KMS-11 (cell line): ENCODE measurements around the gene NXN.
"Not testable (repeated sequence)": the region's sequence is repeated elsewhere in the genome, so short reads cannot be mapped to it uniquely, and the experiment has no call there.

Source experiments
- H2AFZ ChIP-seq: fragments of 200-600 bp; sonication (generic); 2 replicates; pipeline ENCODE4 v1.6.1; 2016; ENCODE audit warnings: antibody characterized with exemption, mixed run types, low read depth
- H3K27ac ChIP-seq: fragments of 200-600 bp; sonication (generic); 2 replicates; pipeline ENCODE4 v1.6.1; 2016; ENCODE audit warnings: mild to moderate bottlenecking, mixed run types
- H3K27me3 ChIP-seq: fragments of 200-600 bp; sonication (generic); 2 replicates; pipeline ENCODE4 v1.6.1; 2017; ENCODE audit warnings: mild to moderate bottlenecking, low read depth, mixed run types, moderate library complexity; ENCODE audit not compliant: insufficient read depth
- H3K36me3 ChIP-seq: fragments of 200-600 bp; sonication (generic); 2 replicates; pipeline ENCODE4 v1.6.1; 2017; ENCODE audit warnings: mild to moderate bottlenecking, mixed run types; ENCODE audit not compliant: insufficient read depth
- H3K4me1 ChIP-seq: fragments of 200-600 bp; sonication (generic); 2 replicates; pipeline ENCODE4 v1.6.1; 2016; ENCODE audit warnings: mild to moderate bottlenecking, low read depth, mixed run types; ENCODE audit not compliant: poor library complexity, severe bottlenecking
- H3K4me2 ChIP-seq: fragments of 200-600 bp; sonication (generic); 2 replicates; pipeline ENCODE4 v1.7.0; 2016; ENCODE audit warnings: mild to moderate bottlenecking, mixed run types
- H3K4me3 ChIP-seq: fragments of 200-600 bp; sonication (generic); IDR thresholded peaks from 2 replicates; pipeline ENCODE4 v1.6.1; 2017; ENCODE audit warnings: low read depth, low read length, mixed read lengths; ENCODE audit not compliant: insufficient read depth
- H3K79me2 ChIP-seq: fragments of 200-600 bp; sonication (generic); 2 replicates; pipeline ENCODE4 v1.6.1; 2016; ENCODE audit warnings: low read depth, mixed run types; ENCODE audit not compliant: insufficient read depth
- H3K9ac ChIP-seq: fragments of 200-600 bp; sonication (generic); 2 replicates; pipeline ENCODE4 v1.6.1; 2016; ENCODE audit warnings: mild to moderate bottlenecking, mixed run types
- H4K20me1 ChIP-seq: fragments of 200-600 bp; sonication (generic); 2 replicates; pipeline ENCODE4 v1.6.1; 2016; ENCODE audit warnings: mild to moderate bottlenecking, mixed run types; ENCODE audit not compliant: insufficient read depth
- CTCF ChIP-seq: fragments of 200-600 bp; sonication (generic); conservative IDR thresholded peaks from 2 replicates; pipeline ENCODE4 v1.6.1; 2017; ENCODE audit warnings: low read depth, mild to moderate bottlenecking, antibody characterized with exemption, low read length, moderate library complexity, mixed read lengths

NXN gene

DNA sequence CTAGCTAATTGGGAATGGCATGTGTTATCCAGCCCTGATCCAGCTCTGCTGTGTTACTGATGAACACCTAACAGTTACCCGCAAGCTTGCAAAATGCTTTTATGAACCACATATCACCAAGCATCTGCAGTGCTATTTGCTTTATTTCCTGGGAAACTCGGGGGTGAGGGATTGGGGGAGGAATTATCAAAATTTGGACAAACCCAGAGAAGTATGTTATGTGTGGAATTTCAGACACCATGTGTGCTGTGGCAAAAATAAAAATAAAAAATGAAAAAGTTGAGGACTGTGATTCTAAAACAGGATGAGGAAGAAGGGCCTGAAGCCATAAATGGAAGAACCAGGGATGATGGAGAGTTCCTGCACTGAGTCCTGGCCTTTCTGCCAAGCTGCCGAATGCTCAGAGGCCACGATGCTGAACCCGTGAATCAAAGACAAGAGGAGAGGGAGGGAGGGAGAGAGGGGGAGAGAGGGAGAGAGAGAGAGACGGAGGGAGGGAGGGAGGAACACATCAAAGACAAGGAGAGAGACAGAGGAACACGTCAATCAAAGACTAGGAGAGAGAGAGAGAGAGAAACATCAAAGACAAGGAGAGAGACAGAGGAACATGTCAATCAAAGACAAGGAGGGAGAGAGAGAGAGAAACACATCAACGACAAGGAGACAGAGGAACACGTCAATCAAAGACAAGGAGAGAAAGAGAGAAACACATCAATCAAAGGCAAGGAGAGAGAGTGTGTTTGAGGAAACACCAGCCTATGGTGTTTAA, 107.6 kb downstream of the NXN start:
- Histone ChIP-seq H2AFZ (no peak overlapping the region), H3K4me3 (no peak overlapping the region), H4K20me1 (no peaks in the 10 kb centered on the region), H3K4me1 (no peaks in the 10 kb centered on the region), H3K27ac (no peak overlapping the region), H3K36me3 (no peaks in the 10 kb centered on the region), H3K9ac (no peak overlapping the region), H3K79me2 (no peaks in the 10 kb centered on the region), H3K27me3 (peaks cover 29% of the 10 kb centered on the region; the same call in 1 of the 2 replicates), H3K4me2 (no peak overlapping the region)
- no peak for TF ChIP-seq CTCF

DNA sequence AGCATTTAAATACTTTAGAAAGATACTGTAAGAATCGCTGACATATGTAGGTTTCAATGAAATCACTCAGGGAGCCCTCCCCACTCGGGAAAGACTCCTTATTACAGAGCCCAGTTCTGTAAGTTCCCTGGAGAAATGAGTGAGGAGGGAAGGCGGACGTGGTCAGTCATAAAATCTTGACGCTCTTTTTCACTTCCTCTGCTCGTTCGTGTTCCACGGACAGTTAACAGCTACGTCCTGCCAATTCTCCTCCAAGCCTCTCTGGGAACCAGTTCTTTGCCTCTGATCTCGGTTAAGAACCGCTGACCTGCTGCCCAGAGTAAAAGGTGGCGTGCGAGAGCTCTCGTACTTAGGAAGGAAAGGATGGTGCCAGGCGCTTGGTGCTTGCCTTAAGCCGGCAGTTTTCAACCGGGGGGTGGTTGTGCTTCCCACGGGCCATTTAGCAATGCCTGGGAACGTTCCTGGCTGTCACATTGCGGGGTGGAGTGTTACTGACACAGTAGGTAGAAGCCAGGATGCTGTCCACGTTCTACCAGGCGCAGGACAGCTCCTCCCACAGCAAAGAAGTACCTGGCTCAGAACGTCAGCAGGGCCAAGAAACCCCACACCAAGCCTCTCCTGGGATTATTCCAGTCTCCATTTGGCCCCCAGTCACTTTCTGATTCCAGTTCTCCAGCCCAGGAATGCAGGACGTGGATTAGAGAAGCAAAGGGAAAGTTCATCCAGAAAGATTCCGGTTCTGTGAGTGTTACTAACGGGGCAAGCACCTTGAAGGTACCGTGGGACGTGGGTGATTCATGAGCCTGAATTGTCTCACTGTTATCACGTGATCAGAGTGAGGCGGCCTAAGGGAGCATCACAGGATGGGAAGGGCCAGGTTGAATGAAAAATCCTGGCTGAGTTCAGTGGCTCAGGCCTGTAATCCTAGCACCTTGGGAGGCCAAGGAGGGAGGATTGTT, 109.7 kb downstream of the NXN start:
- Histone ChIP-seq H3K27ac (no peak overlapping the region), H4K20me1 (no peaks in the 10 kb centered on the region), H3K4me2 (no peak overlapping the region)

GRCh38 chr17:869086-869485, 110.5 kb downstream of the NXN start:
- no peak overlapping the region for H3K27ac ChIP-seq
- H3K4me2 ChIP-seq, result no peak overlapping the region
- H3K9ac ChIP-seq, result no peak overlapping the region
- no peak for TF ChIP-seq CTCF
- no peaks in the 10 kb centered on the region for H4K20me1 ChIP-seq
- H3K4me3 ChIP-seq, result no peak overlapping the region
- H3K4me1 ChIP-seq, result no peaks in the 10 kb centered on the region
- H3K36me3 ChIP-seq, result no peaks in the 10 kb centered on the region
- no peak overlapping the region for H2AFZ ChIP-seq
- H3K79me2 ChIP-seq, result no peaks in the 10 kb centered on the region
- peaks cover 26% of the 10 kb centered on the region; the same call in 1 of the 2 replicates for H3K27me3 ChIP-seq

More for the DNA sequence above, 109.7 kb downstream of the NXN start:
- H3K27me3 ChIP-seq, result peaks cover 26% of the 10 kb centered on the region; the same call in 1 of the 2 replicates
- no peak for TF ChIP-seq CTCF
- H3K9ac ChIP-seq, result no peak overlapping the region
- H3K36me3 ChIP-seq, result no peaks in the 10 kb centered on the region
- H3K79me2 ChIP-seq, result no peaks in the 10 kb centered on the region
- no peak overlapping the region for H2AFZ ChIP-seq
- H3K4me1 ChIP-seq, result no peaks in the 10 kb centered on the region
- no peak overlapping the region for H3K4me3 ChIP-seq

DNA sequence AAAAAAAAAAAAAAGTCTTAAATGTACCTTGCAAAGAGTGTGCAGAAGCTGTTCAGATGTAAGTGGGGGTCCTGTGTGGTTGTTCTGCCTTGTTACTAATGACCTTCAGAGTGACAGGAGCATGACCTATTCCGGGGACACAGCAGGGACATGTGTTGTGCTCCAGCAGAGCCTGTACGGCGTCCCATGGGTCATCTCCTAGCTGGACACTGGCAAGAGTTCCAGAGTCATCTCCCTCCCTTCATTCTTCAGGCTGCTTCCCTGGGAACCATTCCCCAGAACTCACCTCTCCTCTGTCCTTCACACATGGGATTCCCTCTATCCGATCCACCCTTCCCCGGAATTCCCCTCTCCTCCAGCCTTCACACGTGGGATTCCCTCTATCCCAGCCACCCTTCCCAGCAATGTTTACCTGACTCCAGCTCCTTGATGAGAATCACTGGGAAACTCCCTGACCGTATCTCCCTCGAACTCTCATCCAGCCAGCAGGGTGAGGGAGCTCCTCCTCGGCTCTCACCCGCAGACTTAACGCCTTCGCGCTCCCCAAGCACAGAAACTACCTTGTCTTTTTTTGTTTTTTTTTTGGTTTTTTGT, 111.6 kb downstream of the NXN start:
- no peak for TF ChIP-seq CTCF
- no peak overlapping the region for H3K9ac ChIP-seq
- H3K36me3 ChIP-seq, result no peaks in the 10 kb centered on the region
- no peaks in the 10 kb centered on the region for H3K79me2 ChIP-seq
- H3K27ac ChIP-seq, result no peak overlapping the region
- H3K27me3 ChIP-seq, result peaks cover 24% of the 10 kb centered on the region; the same call in 1 of the 2 replicates
- H3K4me1 ChIP-seq, result no peaks in the 10 kb centered on the region
- no peak overlapping the region for H3K4me3 ChIP-seq
- H4K20me1 ChIP-seq, result no peaks in the 10 kb centered on the region
- no peak overlapping the region for H3K4me2 ChIP-seq
- no peak overlapping the region for H2AFZ ChIP-seq

DNA sequence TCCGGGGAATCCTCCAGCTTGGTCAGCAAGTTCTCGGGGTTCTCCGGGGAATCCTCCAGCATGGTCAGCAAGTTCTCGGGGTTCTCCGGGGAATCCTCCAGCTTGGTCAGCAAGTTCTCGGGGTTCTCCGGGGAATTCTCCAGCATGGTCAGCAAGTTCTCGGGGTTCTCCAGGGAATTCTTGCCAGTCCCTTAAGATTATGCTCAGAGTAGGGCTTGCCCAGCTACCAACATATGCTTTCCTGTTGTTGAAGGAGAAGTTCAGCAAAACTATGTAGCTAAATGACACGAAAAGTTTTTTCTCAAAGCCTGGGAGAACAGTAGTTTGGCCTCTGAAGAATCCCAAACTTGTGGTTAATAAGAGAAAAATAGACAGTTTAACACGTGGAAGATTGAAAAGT, 112.3 kb downstream of the NXN start:
- H2AFZ ChIP-seq, H4K20me1 ChIP-seq, H3K79me2 ChIP-seq, H3K4me2 ChIP-seq, H3K27ac ChIP-seq, H3K4me3 ChIP-seq, H3K9ac ChIP-seq, H3K4me1 ChIP-seq, H3K36me3 ChIP-seq: not testable (repeated sequence)
- peaks cover 29% of the 10 kb centered on the region; the same call in 1 of the 2 replicates for H3K27me3 ChIP-seq
